Lower lobe of right lung (tissue), 2 donors: Measurements from ENCODE around the gene MRRF. TPM values are rescaled to one million over a fixed set of nuclear protein-coding genes. Genes with fewer than 3 reads are reported as not detected.

Experiments used
- ATAC-seq, 2 donors: fragments of 200-7000 bp; cut with Tn5 transposase; one replicate each; pipeline ENCODE4 v1.9.1; 2020 to 2022; ENCODE audit warnings: mild to moderate bottlenecking in 2 of 2, moderate library complexity in 2 of 2
- DNase-seq: peaks from one replicate; pipeline ENCODE4 v3.0.0-alpha.2; 2020
- H3K27ac ChIP-seq: fragments of 200-600 bp; one replicate; pipeline ENCODE4 v1.8.0; 2022
- H3K27me3 ChIP-seq: fragments of 200-600 bp; one replicate; pipeline ENCODE4 v1.8.0; 2022; ENCODE audit warnings: low read depth
- H3K36me3 ChIP-seq: fragments of 200-600 bp; one replicate; pipeline ENCODE4 v1.8.0; 2022; ENCODE audit warnings: mild to moderate bottlenecking
- H3K4me1 ChIP-seq: fragments of 200-600 bp; one replicate; pipeline ENCODE4 v1.8.0; 2022
- H3K4me3 ChIP-seq: fragments of 200-600 bp; one replicate; pipeline ENCODE4 v1.8.0; 2022; ENCODE audit warnings: mild to moderate bottlenecking
- H3K9me3 ChIP-seq: fragments of 200-600 bp; one replicate; pipeline ENCODE4 v1.8.0; 2022
- CTCF ChIP-seq: fragments of 200-600 bp; IDR thresholded peaks from one replicate; pipeline ENCODE4 v1.8.0; 2022; ENCODE audit warnings: antibody characterized with exemption, mild to moderate bottlenecking
- intact Hi-C: fragments of 100-400 bp; cut with DNase I; formaldehyde crosslinking; loops from one replicate; pipeline ENCODE4 v1.11.0; 2022
- total RNA-seq: library from RNA; stranded (reverse); fragmentation: NEBNext Ultra II Directional; extraction: Animal tissue kit (Norgen Biotek cat#: 25700); gene quantifications from one replicate; pipeline ENCODE4 v1.2.1, GENCODE V29; 2021
- donor health status: DM: no; HTN: yes; CAD: no; lungs with severe emphysema.

The MRRF gene
- total RNA-seq, 1 donor from 2014 or later, result 30.2 TPM

GRCh38 chr9:122258886-122259415 is 5.7 kb upstream of the MRRF start:
- intact Hi-C loops, result no loop called here
- Histone ChIP-seq H3K9me3 (no peaks in the 10 kb centered on the region), H3K27ac (no peak overlapping the region), H3K4me1 (peaks cover 28% of the 10 kb centered on the region), H3K4me3 (no peak overlapping the region), H3K36me3 (peaks cover 65% of the 10 kb centered on the region), H3K27me3 (no peaks in the 10 kb centered on the region)
- DNase-seq (no peak), ATAC-seq (no peak)
- TF ChIP-seq CTCF, result no peak

GRCh38 chr9:122261469-122261881 is 3.2 kb upstream of the MRRF start:
- ATAC-seq (peak; percentile 63 to 64), DNase-seq (peak; percentile 70)
- no peaks in the 10 kb centered on the region for H3K27me3 ChIP-seq
- peaks cover 44% of the 10 kb centered on the region for H3K4me1 ChIP-seq
- TF ChIP-seq CTCF, result no peak
- peaks cover 51% of the 10 kb centered on the region for H3K36me3 ChIP-seq
- no peaks in the 10 kb centered on the region for H3K9me3 ChIP-seq
- H3K4me3 ChIP-seq, result no peak overlapping the region
- H3K27ac ChIP-seq, result no peak overlapping the region
- intact Hi-C loops, result no loop called here

- Histone ChIP-seq H3K27me3 (no peaks in the 10 kb centered on the region), H3K4me3 (no peak overlapping the region), H3K4me1 (peaks cover 44% of the 10 kb centered on the region), H3K36me3 (peaks cover 46% of the 10 kb centered on the region), H3K27ac (no peak overlapping the region), H3K9me3 (no peaks in the 10 kb centered on the region)
- ATAC-seq (no peak), DNase-seq (no peak)
- intact Hi-C loops, result no loop called here
- TF ChIP-seq CTCF, result no peak
These were observed 2.6 kb upstream of the MRRF start for GRCh38 chr9:122262073-122262472.

GRCh38 chr9:122263699-122264349 is 858 bp upstream of the MRRF start:
- DNase-seq (no peak), ATAC-seq (no peak)
- no peaks in the 10 kb centered on the region for H3K27me3 ChIP-seq
- H3K4me3 ChIP-seq, result peak overlapping the region; percentile 76
- intact Hi-C loops, result no loop called here
- H3K36me3 ChIP-seq, result peaks cover 31% of the 10 kb centered on the region
- H3K4me1 ChIP-seq, result peaks cover 53% of the 10 kb centered on the region
- no peak for TF ChIP-seq CTCF
- peak overlapping the region; percentile 97 for H3K27ac ChIP-seq
- no peaks in the 10 kb centered on the region for H3K9me3 ChIP-seq

- intact Hi-C loops, result no loop called here
- peaks cover 16% of the 10 kb centered on the region for H3K36me3 ChIP-seq
- peaks cover 53% of the 10 kb centered on the region for H3K4me1 ChIP-seq
- no peaks in the 10 kb centered on the region for H3K9me3 ChIP-seq
- no peak for TF ChIP-seq CTCF
- DNase-seq (no peak), ATAC-seq (peak; percentile 15 to 30)
- H3K27me3 ChIP-seq, result no peaks in the 10 kb centered on the region
- H3K27ac ChIP-seq, result peak overlapping the region; percentile 97
- peak overlapping the region; percentile 76 for H3K4me3 ChIP-seq
These were observed 650 bp downstream of the MRRF start for GRCh38 chr9:122265149-122265915.
